Adrenal gland (tissue), 5 donors: ENCODE results near the gene INSR.

Source experiments
- CTCF ChIP-seq, 6 experiments: fragments of 450-650 bp in 4 of 6; fragments of 200-600 bp in 2 of 6; sonication (generic) in 1 of 6; IDR thresholded peaks; 1 replicate in 5 of 6; 2 replicates in 1 of 6; pipeline versions ENCODE4 v1.5.1 to v1.8.0; 2016 to 2021; ENCODE audit warnings: antibody characterized with exemption in 6 of 6, mild to moderate bottlenecking in 2 of 6, moderate library complexity in 1 of 6
- POLR2A ChIP-seq, 2 donors: fragments of 450-650 bp; IDR thresholded peaks; one replicate each; pipeline ENCODE4 v1.6.1; 2017; ENCODE audit warnings: antibody characterized with exemption in 2 of 2, mild to moderate bottlenecking in 2 of 2, moderate library complexity in 1 of 2
- donor health status: DM: no; HTN: no; CAD: no.

- TF ChIP-seq CTCF (IDR thresholded peaks at IDR 0.05) (no peak), POLR2A (IDR thresholded peaks at IDR 0.05) (peak in 1 of 2 donors; percentile 4)
Observed at GRCh38 chr19:7262470-7262869, 31.7 kb downstream of the INSR start.
